Measurements from ENCODE around the gene CNP.

CNP gene

GRCh38 chr17:41973408-41973811 lies 6.8 kb downstream of the CNP start:
- no peak for DNase-seq

- no peak for DNase-seq
These were observed 7.4 kb downstream of the CNP start for GRCh38 chr17:41974031-41974430.

GRCh38 chr17:41974658-41975057 lies 8.1 kb downstream of the CNP start:
- DNase-seq: no peak

GRCh38 chr17:41975099-41976083 lies 8.8 kb downstream of the CNP start:
- DNase-seq: no peak

GRCh38 chr17:41976142-41976768 lies 9.7 kb downstream of the CNP start:
- DNase-seq: no peak

- DNase-seq: no peak
These were observed 11.4 kb downstream of the CNP start for GRCh38 chr17:41977991-41978390.

- DNase-seq: no peak
These were observed 15.6 kb downstream of the CNP start for GRCh38 chr17:41982026-41982760.

GRCh38 chr17:41984454-41984853 lies 17.9 kb downstream of the CNP start:
- DNase-seq: no peak

GRCh38 chr17:41985919-41986318 lies 19.3 kb downstream of the CNP start:
- DNase-seq: no peak

GRCh38 chr17:41986634-41987033 lies 20.0 kb downstream of the CNP start:
- no peak for DNase-seq

GRCh38 chr17:41987642-41988041 lies 21.0 kb downstream of the CNP start:
- no peak for DNase-seq

GRCh38 chr17:41988418-41988817 lies 21.8 kb downstream of the CNP start:
- no peak for DNase-seq

GRCh38 chr17:41989702-41990419 lies 23.3 kb downstream of the CNP start:
- DNase-seq: no peak

GRCh38 chr17:41992576-41992975 lies 26.0 kb downstream of the CNP start:
- DNase-seq: no peak

GRCh38 chr17:41996855-41997164 lies 30.2 kb downstream of the CNP start:
- no peak for DNase-seq

GRCh38 chr17:41998497-41998896 lies 31.9 kb downstream of the CNP start:
- DNase-seq: no peak

GRCh38 chr17:42000413-42001133 lies 34.0 kb downstream of the CNP start:
- no peak for DNase-seq

GRCh38 chr17:42001729-42002128 lies 35.1 kb downstream of the CNP start:
- no peak for DNase-seq

- DNase-seq: no peak
These were observed 35.7 kb downstream of the CNP start for GRCh38 chr17:42002175-42002791.

- no peak for DNase-seq
These were observed 36.3 kb downstream of the CNP start for GRCh38 chr17:42002792-42003301.

- DNase-seq: no peak
These were observed 38.6 kb downstream of the CNP start for GRCh38 chr17:42005166-42005565.

GRCh38 chr17:42009170-42009569 lies 42.6 kb downstream of the CNP start:
- DNase-seq: no peak

All from right forelimb (tissue), 1 donor.